Fibroblast of upper back skin (primary cell): ENCODE data around the gene MDH1B.
A peak's percentile ranks its signal among the peaks of the same experiment; 100 is the strongest.
"Not testable (repeated sequence)": the region's sequence is repeated elsewhere in the genome, so short reads cannot be mapped to it uniquely, and the experiment has no call there.

ENCODE experiments used
- DNase-seq: peaks from one replicate; pipeline ENCODE4 v3.0.0-alpha.2; 2013

Gene MDH1B

GRCh38 chr2:206765242-206766056, at the start of gene MDH1B, which contains the start of gene FASTKD2:
Gene MDH1B, minus strand, starts transcription at chr2:206765328. Its CDS starts 57 bp downstream, at chr2:206765271.
Gene FASTKD2, plus strand, starts transcription at chr2:206765606. Its CDS starts 1,088 bp downstream, at chr2:206766694.
- peak; percentile 94 for DNase-seq

- no peak for DNase-seq
These were observed 49.4 kb upstream of the MDH1B start for GRCh38 chr2:206814498-206814897.

- DNase-seq: not testable (repeated sequence)
These were observed 47.3 kb upstream of the MDH1B start for GRCh38 chr2:206812471-206812870.

GRCh38 chr2:206807624-206808023, 42.5 kb upstream of the MDH1B start:
- not testable (repeated sequence) for DNase-seq

GRCh38 chr2:206805887-206806607, 40.9 kb upstream of the MDH1B start:
- peak; percentile 83 for DNase-seq

- DNase-seq: peak; percentile 30
These were observed 39.2 kb upstream of the MDH1B start for GRCh38 chr2:206804326-206804725.

GRCh38 chr2:206802654-206803514, 37.8 kb upstream of the MDH1B start:
- DNase-seq: no peak

GRCh38 chr2:206801418-206802189, 36.5 kb upstream of the MDH1B start:
- DNase-seq: no peak

- DNase-seq: peak; percentile 78
These were observed 35.6 kb upstream of the MDH1B start for GRCh38 chr2:206800506-206801417.

- DNase-seq: no peak
These were observed 34.0 kb upstream of the MDH1B start for GRCh38 chr2:206799083-206799482.

GRCh38 chr2:206798000-206798399, 32.9 kb upstream of the MDH1B start:
- no peak for DNase-seq

GRCh38 chr2:206797376-206797775, 32.2 kb upstream of the MDH1B start:
- DNase-seq: no peak

GRCh38 chr2:206792645-206793044, 27.5 kb upstream of the MDH1B start:
- no peak for DNase-seq

- peak; percentile 10 for DNase-seq
These were observed 25.3 kb upstream of the MDH1B start for GRCh38 chr2:206790311-206790935.

- DNase-seq: no peak
These were observed 19.6 kb upstream of the MDH1B start for GRCh38 chr2:206784559-206785353.

- no peak for DNase-seq
These were observed 18.6 kb upstream of the MDH1B start for GRCh38 chr2:206783718-206784117.

- DNase-seq: no peak
These were observed 15.5 kb upstream of the MDH1B start for GRCh38 chr2:206780671-206781070.

- DNase-seq: no peak
These were observed 11.3 kb upstream of the MDH1B start for GRCh38 chr2:206776432-206776831.

- DNase-seq: no peak
These were observed 9.7 kb upstream of the MDH1B start for GRCh38 chr2:206774871-206775270.
